Stimulated activated CD4-positive, alpha-beta T cell treated with anti-CD3 and anti-CD28 coated beads, Interleukin-1b, Interleukin-23, amount 100 ng/mL, for 4 hours (primary cell): ENCODE measurements around the gene TSGA10IP.

Experiments
- DNase-seq, 2 donors: peaks; one replicate each; pipeline ENCODE4 v3.0.0-alpha.2; 2020; ENCODE audit warnings: low read depth in 2 of 2

Gene TSGA10IP

DNA sequence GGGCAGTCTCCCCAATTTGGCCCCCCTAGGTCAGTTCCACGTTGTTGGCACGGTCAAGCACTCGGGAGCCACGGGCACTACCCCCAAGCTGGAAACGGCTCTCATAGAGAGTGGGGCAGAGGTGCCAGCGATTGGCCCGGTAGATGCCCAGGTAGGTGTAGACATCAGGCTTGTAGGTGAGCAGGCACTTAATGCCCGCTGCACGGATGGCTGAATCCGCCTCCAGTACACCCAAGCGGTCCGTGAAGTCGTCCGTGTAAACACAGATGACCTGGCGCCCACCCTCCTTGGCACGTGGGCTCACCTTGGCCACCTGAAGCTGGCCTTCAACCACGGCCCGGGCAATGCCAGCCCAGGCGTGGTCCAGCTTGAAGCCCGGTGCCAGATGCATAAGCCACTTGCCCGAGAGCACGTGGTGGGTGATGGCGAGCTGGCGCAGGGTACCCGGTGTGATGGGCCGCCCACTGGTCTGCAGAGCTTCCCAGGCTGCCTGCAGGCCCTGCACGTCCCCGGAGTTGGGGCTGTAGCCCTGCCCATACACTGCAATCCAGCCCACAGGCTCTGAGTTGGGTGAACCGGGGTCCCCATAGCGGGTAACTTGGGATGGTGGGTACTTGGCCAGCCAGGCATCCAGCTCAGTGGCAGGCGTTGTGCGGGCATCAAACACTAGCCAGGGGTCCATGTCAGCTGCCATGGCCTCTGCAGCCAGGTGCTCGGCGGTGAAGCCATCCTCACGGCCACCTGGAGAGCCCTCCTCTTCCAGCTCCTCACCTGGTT lies 27.7 kb upstream of the TSGA10IP start:
- DNase-seq: no peak

DNA sequence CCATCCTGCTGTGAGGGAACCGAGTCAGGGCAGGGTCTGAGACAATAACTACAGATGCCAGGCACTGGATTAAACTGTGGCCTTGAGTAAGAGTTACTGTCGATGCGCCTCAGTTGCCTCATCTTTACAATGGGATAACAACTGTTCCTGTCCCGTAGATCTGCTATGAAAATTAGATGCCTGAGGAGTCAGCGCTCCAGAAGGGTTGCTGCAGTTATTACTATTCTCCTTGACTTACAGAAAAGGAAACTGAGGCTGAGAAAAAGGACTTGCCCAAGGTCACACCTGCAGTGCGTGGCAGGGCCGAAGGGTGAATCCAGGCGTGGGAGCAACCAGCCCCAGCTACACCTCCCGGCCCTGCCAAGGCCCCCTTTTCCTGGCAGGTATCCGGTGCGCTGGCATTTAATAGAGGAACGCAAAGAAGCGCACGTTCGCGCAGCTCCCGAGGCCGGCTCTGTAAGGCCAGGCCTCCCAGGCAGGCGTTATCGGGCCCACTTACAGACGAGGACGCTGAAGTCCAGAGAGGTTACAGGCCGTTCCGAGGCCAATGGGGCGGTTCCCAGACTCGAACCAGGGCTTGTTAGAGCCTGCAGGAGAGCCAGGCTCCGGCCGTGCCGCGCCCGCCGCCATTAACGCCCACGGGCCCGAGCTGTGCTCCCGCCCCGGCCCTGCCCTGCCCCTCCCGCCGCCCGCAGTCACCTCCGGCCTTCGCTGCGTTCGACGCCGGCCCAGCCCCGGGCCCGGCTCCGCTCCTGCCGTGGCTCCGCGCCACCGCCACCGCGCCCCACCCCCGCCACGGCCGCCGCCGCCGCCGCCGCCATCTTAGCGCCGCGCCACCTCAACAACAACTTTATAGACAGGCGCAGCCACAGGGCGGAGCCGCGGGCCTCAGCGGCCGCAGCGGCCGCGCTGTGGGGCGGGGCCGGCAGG lies 26.8 kb upstream of the TSGA10IP start, which contains the start of gene C11orf68:
C11orf68 (minus strand) TSS at position 852 of the 930 bp plus-strand sequence; CDS start at position 821, 31 bp downstream.
- DNase-seq: no peak

DNA sequence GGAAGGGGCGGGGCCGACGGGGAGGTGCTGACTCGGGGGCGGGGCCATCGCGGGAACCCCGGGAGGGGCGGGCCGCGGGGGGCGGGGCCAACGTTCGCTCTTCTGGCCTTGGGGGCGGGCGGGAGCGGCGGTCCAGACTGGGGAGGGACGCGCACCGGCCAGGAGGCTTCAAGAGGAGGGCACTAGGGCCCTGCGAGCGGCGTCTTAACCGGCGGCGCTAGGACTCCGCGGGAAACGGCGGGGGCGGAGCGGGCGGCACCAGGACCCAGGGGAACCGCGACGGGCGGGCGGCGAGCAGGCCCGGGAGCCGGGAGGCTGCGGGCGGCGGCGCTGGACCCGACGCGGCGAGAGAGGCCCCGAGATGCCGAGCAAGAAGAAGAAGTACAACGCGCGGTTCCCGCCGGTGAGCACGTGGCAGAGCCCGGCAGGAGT lies 26.1 kb upstream of the TSGA10IP start, which contains the start of gene DRAP1:
DRAP1 (plus strand) TSS at position 286 of the 432 bp plus-strand sequence; CDS start at position 362, 76 bp downstream.
- peak; percentile 99 to 100 for DNase-seq

GRCh38 chr11:65919573-65920371 lies 25.5 kb upstream of the TSGA10IP start:
- peak in 1 of 2 donors; percentile 42 for DNase-seq

- DNase-seq: no peak
These were observed 24.9 kb upstream of the TSGA10IP start for GRCh38 chr11:65920372-65920802.

DNA sequence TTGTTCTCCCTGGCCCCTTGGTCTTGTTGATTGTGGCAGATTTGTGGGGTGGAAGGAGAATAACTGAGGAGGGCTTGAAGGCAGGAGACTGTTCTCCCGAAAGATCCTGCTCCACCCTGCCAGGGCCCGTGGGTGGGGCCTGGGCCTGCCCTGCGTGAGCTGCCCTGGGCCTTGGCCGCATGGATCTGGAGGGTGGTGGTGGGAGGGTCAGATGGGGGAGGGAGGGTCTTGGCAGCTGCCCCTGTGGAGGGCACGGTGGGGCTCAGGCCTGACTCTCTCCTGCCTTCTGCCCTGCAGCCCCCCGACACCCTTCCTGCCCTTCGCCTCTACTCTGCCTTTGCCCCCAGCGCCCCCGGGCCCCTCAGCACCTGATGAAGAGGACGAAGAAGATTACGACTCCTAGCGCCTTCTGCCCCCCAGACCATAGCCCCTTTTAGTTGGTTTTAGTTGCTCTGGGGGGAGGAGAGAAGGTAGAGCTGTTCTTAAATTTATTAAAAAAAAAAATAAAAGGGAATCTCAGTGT lies 24.2 kb upstream of the TSGA10IP start:
- DNase-seq: no peak

DNA sequence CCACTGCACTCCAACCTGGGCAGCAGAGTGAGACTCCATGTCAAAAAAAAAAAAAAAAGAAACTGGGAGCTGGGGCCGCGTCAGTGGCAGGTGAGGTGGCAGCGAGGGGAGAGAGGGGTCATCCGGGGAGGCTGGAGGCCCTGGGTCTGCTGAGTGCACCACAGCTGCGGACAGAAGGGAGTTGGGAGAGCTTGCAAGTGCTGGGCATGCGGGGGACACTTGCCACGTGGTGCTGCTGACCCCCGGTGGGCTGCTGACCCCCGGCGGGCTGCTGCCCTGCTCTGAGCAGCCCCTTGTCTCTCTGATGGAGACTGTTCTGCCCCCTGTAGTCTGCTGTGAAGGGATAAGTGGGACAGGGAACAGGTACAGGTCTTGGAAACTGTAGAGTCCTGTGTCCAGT lies 23.4 kb upstream of the TSGA10IP start:
- no peak for DNase-seq

DNA sequence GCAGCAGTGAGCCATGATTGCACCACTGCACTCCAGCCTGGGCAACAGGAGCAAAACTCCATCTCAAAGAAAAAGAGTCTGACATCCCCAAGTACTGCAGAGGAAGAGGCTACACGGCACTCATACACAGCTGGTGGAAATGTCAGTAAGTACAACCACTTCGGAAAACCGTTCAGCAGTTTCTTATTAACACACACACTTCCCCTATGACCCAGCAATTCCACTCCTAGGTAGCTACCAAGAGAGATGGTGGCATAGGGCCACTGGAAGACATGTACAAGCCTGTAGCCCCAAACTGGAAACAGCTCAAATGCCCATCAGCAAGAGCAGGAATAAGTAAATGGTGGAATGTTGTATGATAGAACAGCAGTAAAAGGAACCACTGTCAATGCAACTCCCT lies 22.7 kb upstream of the TSGA10IP start:
- no peak for DNase-seq

GRCh38 chr11:65925397-65925796 lies 19.9 kb upstream of the TSGA10IP start:
- no peak for DNase-seq

DNA sequence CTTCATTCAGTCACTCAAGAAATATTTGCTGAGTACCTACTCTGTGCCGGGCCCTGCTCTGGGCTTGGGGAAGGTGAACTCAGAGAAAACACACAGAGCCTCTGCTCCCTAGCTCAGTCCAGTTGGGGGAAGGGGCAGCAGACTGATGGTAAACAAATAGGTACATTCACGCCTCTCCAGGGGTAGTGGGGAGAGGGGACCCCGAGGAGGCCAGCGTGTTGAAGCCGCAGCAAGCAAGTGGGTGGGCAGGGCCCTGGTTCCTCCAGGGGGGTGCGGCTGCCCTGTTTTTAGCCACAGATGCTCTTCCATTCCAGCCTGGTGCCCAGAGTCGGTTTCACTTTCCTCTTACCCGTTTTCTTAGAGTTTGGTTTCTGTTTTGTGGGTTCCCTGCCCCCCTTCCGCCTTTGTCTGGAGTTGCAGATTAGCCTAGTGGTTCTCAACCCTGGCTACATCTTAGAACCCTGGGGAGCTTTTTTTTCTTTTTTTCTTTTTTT lies 17.3 kb upstream of the TSGA10IP start:
- peak; percentile 47 to 63 for DNase-seq

DNA sequence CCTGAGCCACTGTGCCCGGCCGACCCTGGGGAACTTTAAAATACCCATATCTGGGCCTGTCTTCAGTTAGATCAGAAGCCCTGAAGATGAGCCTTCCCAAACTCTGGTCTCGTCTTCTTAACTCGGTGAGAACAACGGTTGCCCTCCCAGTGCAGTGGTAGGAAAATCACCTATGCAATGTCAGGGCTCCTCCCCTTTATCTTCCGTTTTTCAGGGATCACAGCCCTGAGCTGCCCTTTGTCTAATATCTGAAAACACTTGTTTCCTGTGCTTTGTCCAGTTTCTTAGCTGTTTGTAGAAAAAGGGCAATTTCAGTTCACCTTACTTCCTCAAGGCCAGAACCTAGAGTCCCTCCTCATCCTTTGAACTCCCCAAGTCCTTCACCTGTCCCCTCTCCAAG lies 16.6 kb upstream of the TSGA10IP start:
- DNase-seq: no peak

DNA sequence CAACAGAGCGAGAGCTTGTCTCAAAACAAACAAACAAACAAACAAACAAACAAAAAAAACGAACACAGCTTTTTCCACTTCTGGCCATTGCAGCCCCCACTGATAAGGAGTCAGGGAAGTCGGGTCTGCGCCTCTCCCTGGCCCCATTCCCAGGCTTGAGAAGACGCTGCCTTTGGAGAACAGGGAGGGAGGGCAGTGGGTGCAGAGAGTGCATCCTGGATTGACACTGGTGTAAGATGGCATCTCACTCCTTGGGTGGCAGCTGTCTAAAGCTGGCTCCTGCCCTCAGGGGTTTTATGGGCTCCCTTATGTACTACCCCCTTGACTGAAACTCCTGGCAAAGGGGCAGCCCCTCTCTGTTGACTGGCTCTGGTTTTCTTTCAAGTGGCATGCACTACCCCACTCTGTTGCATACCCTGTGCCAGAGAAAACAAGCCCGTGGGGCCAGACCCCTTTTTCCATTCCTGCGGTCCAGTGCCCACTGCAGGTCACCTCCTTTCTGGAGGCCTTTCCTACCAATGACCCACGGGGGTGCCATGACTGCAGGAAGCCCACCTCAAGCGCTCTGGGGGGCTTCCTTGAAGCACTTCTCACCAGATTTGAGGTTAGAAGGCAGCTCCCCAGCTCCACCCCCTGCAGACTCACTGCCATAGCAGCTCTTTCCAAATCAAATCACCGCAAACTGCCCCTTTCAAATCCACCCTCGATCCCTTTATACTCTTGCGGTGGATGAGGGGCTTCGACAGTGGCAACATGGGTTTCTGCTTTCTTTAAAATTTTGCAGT lies 13.3 kb upstream of the TSGA10IP start:
- no peak for DNase-seq

DNA sequence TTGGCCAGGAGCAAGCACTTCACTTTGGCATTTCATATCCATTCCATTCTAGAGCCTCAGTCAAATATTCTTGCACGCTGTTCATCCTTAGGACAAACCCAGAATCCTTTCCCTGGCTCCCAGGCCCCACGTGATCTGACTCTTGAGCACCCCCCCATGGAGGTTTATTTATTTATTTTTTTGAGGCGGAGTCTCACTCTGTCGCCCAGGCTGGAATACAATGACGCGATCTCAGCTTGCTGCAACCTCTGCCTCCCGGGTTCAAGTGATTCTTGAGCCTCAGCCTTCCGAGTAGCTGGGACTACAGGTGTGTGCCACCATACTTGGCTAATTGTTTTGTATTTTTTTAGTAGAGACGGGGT lies 12.7 kb upstream of the TSGA10IP start:
- no peak for DNase-seq

GRCh38 chr11:65934014-65934413 lies 11.3 kb upstream of the TSGA10IP start:
- no peak for DNase-seq

DNA sequence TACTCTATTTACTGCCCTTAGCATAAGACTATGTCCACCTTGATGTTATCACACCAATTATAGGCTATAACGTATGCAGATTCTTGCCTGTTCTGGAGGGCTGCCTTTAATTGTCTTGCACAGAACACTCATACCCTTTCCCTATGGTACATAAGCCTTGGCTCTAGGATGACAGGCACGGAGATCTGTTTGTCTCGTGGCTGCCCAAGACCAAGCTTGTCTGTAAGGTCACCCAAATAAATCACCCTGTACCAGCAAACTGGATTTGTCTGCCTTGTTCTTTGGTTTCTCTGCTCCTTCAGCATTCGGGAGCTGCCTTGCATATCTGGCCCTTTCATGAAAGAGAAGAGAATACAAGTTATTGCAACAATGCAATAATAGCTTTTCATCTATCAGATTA lies 7.5 kb upstream of the TSGA10IP start:
- no peak for DNase-seq

- no peak for DNase-seq
These were observed 3.5 kb upstream of the TSGA10IP start for GRCh38 chr11:65941720-65942310.

DNA sequence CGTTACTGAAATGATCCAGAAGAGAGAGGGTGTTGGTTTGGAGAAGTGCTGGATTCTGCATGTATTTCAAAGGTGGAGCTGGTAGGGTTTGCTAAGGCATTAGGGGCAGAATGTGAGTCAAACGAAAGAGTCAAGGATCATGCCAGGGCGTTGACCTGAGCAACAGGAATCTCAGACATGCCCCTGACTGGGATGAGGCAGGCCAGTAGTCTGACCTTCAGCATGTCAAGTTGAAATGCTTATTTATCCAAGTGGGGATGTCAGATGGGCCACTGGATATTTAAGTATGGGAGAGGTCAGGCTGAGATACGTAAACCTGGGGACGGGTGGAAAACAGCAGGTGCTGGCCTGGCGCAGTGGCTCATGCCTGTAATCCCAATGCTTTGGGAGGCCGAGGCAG lies 2.7 kb upstream of the TSGA10IP start:
- no peak for DNase-seq

GRCh38 chr11:65944191-65944590 lies 1.1 kb upstream of the TSGA10IP start:
- DNase-seq: no peak

DNA sequence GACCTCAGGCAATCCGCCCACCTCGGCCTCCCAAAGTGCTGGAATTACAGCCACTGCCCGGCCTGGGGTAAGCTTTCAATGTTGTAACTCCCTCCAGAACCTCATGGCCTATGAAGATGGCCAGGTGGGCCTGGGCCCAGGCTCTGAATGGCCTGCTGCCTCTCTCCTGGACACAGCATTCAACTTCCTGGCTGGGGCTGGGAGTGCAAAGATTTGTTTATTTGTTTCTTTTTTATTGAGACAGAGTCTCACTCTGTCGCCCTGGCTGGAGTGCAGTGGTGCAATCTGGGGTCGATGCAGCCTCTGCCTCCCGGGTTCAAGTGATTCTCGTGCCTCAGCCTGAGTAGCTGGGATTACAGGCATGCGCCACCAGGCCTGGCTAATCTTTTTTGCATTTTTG lies 513 bp upstream of the TSGA10IP start:
- no peak for DNase-seq

DNA sequence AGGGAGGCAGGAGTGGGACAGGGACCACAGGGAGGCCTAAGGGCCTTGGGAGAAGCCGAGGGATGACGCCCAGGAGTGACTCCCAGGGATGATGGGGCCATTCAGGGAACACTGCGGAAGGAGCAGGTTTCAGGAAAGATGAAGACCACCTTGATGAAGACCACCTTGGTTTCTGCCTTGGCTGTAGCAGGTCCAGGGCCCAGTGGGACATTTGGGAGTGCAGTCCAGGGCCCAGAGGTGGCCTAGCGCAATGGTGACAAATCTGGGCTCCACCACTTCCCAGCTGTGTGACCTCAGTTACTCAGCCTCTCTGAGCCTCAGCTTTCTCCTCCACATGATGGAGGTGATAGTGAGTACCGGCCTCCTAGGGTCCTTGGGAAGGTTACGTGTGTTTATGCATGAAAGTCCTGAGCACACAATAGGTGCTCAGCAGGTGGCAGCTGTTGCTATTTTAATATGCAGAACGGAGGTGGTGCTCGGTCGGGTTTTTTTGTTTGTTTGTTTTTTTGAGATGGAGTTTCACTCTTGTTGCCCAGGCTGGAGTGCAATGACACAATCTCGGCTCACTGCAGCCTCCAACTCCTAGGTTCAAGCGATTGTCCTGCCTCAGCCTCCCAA lies 770 bp downstream of the TSGA10IP start:
- no peak for DNase-seq
